ENCODE data around the gene DNM2. TPM values are rescaled to one million over a fixed set of nuclear protein-coding genes. Genes with fewer than 3 reads are reported as not detected.
A peak's percentile ranks its signal among the peaks of the same experiment; 100 is the strongest.

DNM2 gene
- total and polyA plus RNA-seq, 9 of the 15 experiments (the other 6 are each of a cell fraction or from before 2014, with no cell fraction given) = 2.2 to 161 (median 72.6) TPM

DNA sequence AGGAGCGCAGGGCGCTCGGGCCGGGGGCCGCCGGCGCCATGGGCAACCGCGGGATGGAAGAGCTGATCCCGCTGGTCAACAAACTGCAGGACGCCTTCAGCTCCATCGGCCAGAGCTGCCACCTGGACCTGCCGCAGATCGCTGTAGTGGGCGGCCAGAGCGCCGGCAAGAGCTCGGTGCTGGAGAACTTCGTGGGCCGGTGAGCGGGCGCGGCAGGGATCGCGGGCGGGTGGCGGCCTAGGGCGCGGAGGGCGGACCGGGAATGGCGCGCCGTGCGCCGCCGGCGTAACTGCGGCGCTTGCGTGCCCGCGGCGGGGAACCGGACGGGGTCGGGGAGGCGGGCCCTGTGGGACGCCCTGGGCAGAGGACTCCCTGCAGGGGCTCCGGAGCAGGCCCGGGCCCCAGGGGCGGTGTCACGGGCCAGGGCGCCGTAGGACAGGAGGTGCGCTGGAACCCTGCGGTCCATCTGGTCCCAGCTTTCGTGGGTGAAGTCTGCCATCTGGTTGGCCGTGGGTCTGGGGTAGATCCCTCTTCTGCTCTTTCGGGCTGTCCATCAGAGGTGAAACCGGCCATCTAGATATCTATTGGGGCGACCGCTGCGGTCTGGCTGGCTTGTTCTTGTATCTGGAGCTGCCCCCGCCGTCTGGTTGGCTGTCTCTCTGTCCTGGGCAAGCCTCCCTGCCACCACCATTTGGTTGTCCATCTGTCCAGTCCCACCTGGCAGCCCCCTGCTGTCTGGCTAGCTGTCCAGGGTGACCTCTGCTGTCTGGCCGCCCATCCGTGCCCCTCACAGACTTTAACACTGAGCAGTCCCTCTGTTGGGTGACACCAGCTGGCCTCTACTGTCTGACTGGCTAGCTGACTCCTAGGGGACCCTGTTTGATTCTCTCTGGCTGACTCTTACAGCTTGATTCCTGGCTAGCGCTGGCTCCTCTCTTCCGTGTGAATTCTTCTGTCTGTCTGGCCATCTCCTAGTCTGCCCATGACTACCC, 622 bp downstream of the DNM2 start (continued):
- TF ChIP-seq, protein P1, sequence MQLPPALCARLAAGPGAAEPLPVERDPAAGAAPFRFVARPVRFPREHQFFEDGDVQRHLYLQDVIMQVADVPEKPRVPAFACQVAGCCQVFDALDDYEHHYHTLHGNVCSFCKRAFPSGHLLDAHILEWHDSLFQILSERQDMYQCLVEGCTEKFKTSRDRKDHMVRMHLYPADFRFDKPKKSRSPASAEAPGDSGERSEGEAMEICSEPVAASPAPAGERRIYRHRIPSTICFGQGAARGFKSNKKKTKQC (CRISPR knock-in tag; IDR thresholded peaks at IDR 0.05) = peak; percentile 40; the same call in 1 of the 2 replicates
- TF ChIP-seq NEUROD1 (IDR thresholded peaks at IDR 0.05; ENCODE audit: borderline replicate concordance, low read depth, low read length, partially characterized antibody) (peak; percentile 21), SIN3B (IDR thresholded peaks at IDR 0.05; ENCODE audit: low read depth) (peak; percentile 60; the same call in 1 of the 2 replicates), HDAC1 (IDR thresholded peaks at IDR 0.05) (peak in 1 of 2 experiments; percentile 71; a peak in 2 of 4 replicates), PHB (CRISPR knock-in tag; IDR thresholded peaks at IDR 0.05) (no peak), ZKSCAN3 (CRISPR knock-in tag; IDR thresholded peaks at IDR 0.05) (no peak), CXXC5 (CRISPR knock-in tag; IDR thresholded peaks at IDR 0.05) (peak; percentile 51), ZNF583 (CRISPR knock-in tag; IDR thresholded peaks at IDR 0.05) (no peak), POLR2G (IDR thresholded peaks at IDR 0.05; ENCODE audit: low read depth, low read length) (peak; percentile 80), KHSRP (IDR thresholded peaks at IDR 0.05) (no peak), NCOA2 (IDR thresholded peaks at IDR 0.05; ENCODE audit: partially characterized antibody in 2 of 2) (no peak), FOXM1 (IDR thresholded peaks at IDR 0.05; ENCODE audit: low read depth) (no peak), FOXM1 (CRISPR knock-in tag; IDR thresholded peaks at IDR 0.05; ENCODE audit: low read depth) (0 out of 2 replicates have a peak, but pooled peaks have one; percentile 32), KLF1 (tag; IDR thresholded peaks at IDR 0.05) (peak; percentile 29; the same call in 1 of the 2 replicates), HDAC6 (IDR thresholded peaks at IDR 0.05; ENCODE audit: low read depth, low read length) (no peak), ZFX (CRISPR knock-in tag; IDR thresholded peaks at IDR 0.05) (peak; percentile 71), STAG1 (CRISPR knock-in tag; IDR thresholded peaks at IDR 0.05; ENCODE audit: borderline replicate concordance) (peak; percentile 56; the same call in 1 of the 2 replicates), HCFC1 (IDR thresholded peaks at IDR 0.05; ENCODE audit: low read depth, low read length) (no peak), HNRNPK (IDR thresholded peaks at IDR 0.05; ENCODE audit: low read depth, low read length, poor library complexity, severe bottlenecking) (peak; percentile 85)
- TF ChIP-seq, protein P2, sequence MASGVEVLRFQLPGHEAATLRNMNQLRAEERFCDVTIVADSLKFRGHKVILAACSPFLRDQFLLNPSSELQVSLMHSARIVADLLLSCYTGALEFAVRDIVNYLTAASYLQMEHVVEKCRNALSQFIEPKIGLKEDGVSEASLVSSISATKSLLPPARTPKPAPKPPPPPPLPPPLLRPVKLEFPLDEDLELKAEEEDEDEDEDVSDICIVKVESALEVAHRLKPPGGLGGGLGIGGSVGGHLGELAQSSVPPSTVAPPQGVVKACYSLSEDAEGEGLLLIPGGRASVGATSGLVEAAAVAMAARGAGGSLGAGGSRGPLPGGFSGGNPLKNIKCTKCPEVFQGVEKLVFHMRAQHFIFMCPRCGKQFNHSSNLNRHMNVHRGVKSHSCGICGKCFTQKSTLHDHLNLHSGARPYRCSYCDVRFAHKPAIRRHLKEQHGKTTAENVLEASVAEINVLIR (CRISPR knock-in tag; IDR thresholded peaks at IDR 0.05) = no peak
- TF ChIP-seq, protein P3, sequence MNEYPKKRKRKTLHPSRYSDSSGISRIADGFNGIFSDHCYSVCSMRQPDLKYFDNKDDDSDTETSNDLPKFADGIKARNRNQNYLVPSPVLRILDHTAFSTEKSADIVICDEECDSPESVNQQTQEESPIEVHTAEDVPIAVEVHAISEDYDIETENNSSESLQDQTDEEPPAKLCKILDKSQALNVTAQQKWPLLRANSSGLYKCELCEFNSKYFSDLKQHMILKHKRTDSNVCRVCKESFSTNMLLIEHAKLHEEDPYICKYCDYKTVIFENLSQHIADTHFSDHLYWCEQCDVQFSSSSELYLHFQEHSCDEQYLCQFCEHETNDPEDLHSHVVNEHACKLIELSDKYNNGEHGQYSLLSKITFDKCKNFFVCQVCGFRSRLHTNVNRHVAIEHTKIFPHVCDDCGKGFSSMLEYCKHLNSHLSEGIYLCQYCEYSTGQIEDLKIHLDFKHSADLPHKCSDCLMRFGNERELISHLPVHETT (CRISPR knock-in tag; conservative IDR thresholded peaks at IDR 0.05 in 1 of 2, IDR thresholded peaks at IDR 0.05 in 1 of 2) = peak in 1 of 2 experiments; percentile 92; a peak in 2 of 4 replicates
- TF ChIP-seq, protein P4, sequence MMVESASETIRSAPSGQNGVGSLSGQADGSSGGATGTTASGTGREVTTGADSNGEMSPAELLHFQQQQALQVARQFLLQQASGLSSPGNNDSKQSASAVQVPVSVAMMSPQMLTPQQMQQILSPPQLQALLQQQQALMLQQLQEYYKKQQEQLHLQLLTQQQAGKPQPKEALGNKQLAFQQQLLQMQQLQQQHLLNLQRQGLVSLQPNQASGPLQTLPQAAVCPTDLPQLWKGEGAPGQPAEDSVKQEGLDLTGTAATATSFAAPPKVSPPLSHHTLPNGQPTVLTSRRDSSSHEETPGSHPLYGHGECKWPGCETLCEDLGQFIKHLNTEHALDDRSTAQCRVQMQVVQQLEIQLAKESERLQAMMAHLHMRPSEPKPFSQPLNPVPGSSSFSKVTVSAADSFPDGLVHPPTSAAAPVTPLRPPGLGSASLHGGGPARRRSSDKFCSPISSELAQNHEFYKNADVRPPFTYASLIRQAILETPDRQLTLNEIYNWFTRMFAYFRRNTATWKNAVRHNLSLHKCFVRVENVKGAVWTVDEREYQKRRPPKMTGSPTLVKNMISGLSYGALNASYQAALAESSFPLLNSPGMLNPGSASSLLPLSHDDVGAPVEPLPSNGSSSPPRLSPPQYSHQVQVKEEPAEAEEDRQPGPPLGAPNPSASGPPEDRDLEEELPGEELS (CRISPR knock-in tag; IDR thresholded peaks at IDR 0.05; ENCODE audit: borderline replicate concordance) = no peak
